ENCODE measurements around the gene NIPAL3.

DNA sequence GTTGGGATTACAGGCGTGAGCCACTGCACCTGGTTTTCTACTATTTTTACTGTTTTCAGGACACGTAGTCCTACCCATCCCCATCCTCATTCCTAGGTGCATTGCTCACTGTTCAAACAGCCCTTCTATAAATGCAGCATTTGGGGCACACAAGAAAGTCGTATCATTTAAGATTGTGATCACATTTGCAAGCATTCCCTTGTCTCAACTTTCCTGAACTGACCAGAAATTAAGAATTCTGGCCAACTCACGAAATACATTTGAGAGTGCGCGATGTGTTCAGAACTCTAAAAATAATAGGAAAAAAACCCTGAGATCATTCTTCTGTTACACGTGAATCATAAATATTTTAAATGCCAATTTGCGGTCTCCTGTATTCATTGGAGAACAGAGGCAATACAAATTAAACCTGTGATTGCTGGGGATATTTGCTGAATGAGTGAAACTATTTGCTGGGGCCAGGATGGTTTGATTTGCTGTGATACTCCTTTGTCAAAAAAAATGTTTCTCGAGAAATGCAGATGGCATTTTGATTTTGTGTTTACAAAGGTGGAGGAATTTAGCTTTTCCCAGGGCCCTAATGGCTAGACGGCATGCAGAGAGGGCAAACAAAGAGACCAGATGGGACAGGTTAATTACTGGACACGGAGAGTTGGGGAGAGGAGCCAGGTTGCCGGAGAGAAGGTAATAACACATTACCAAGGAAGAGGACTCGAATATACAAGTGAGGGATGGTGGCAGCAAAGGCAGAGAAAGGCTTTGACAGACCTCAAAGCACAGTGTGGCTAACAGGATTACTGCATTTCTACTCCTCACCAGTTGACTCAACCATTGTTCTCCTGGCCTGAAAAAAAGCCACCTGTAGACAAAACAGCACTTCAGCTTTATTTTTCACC, 40.5 kb upstream of the NIPAL3 start:
- TF ChIP-seq POLR2AphosphoS5 (IDR thresholded peaks at IDR 0.05; ENCODE audit: low read depth, low read length) (no peak), TAF1 (IDR thresholded peaks at IDR 0.05; ENCODE audit: low read depth, low read length) (no peak), POLR2A (IDR thresholded peaks at IDR 0.05; ENCODE audit: low read depth, low read length) (no peak), SPI1 (IDR thresholded peaks at IDR 0.05; ENCODE audit: low read depth, low read length) (no peak), POU2F2 (IDR thresholded peaks at IDR 0.05; ENCODE audit: low read depth, low read length) (no peak), PAX5 (IDR thresholded peaks at IDR 0.05; ENCODE audit: insufficient read depth, low read length, severe bottlenecking) (no peak)

All from GM12891 (cell line).